IPS-18a (cell line): ENCODE data around the gene ARRB1.

Experiments used
- H3K27ac ChIP-seq: one replicate; pipeline ENCODE4 v1.5.1; 2013; ENCODE audit warnings: low read length
- H3K27me3 ChIP-seq: one replicate; pipeline ENCODE4 v1.6.1; 2013; ENCODE audit warnings: mild to moderate bottlenecking, low read length; ENCODE audit not compliant: control insufficient read depth, insufficient read depth
- H3K36me3 ChIP-seq: one replicate; pipeline ENCODE4 v1.6.1; 2013; ENCODE audit warnings: low read depth, low read length; ENCODE audit not compliant: control insufficient read depth
- H3K4me1 ChIP-seq: one replicate; pipeline ENCODE4 v1.6.1; 2013; ENCODE audit warnings: low read depth, low read length; ENCODE audit not compliant: control insufficient read depth
- H3K4me3 ChIP-seq: one replicate; pipeline ENCODE4 v1.5.1; 2013; ENCODE audit warnings: low read length
- H3K9ac ChIP-seq: one replicate; pipeline ENCODE4 v1.6.1; 2013; ENCODE audit warnings: mild to moderate bottlenecking, low read length, moderate library complexity
- H3K9me3 ChIP-seq: one replicate; pipeline ENCODE4 v1.6.1; 2013; ENCODE audit warnings: low read depth, low read length; ENCODE audit not compliant: control insufficient read depth

The ARRB1 gene

DNA sequence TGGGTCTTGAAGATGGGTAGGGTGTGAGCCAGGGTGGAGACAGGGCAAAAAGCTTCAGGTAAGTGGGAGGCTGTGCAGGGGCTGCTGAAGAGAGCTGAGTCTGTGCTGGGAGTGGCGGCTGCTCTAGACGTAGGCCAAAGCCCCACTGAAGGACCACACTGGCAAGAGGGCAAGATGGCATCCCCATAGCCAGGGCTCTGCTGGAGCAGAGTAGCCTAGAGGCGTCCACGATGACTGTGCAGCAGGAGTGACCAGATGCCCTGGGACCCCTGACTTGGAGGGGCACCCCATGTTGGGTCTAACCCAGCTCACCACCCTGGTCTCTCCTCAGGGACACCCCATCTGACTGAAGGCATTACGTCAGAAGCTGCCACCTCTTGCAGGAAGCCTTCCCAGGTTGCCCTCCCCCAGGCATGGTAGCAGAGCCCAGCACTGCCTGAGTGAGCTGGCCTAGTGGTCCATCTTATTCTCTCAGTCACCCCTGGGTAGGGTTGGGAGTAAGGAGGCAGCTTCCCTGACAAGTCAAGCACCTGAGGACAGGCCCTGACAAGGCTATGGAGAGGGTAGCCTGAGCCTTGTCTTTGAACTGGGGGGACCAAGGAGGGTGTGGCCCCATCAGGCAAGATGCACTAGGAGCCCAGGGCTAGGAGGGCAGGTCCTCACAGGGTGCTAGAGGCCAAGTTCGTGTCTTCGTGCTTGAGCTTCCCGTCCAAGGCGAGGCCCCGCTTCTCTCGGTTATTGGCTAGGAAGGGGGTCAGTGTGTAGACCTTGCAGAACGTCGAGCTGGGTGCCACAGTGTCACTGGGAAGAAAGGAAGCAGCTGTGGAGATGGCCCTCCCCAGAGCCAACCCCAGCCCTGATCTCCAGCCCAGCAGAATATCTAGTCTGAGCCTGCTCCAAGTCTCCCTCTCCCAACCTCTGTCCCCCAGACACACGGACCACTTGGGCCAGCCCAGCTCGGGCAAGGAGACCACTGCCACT is 77.8 kb downstream of the ARRB1 start:
- Histone ChIP-seq H3K9ac (no peak overlapping the region), H3K4me1 (peaks cover 10% of the 10 kb centered on the region), H3K9me3 (no peaks in the 10 kb centered on the region), H3K36me3 (no peaks in the 10 kb centered on the region), H3K27ac (no peak overlapping the region), H3K27me3 (no peaks in the 10 kb centered on the region), H3K4me3 (no peak overlapping the region)

DNA sequence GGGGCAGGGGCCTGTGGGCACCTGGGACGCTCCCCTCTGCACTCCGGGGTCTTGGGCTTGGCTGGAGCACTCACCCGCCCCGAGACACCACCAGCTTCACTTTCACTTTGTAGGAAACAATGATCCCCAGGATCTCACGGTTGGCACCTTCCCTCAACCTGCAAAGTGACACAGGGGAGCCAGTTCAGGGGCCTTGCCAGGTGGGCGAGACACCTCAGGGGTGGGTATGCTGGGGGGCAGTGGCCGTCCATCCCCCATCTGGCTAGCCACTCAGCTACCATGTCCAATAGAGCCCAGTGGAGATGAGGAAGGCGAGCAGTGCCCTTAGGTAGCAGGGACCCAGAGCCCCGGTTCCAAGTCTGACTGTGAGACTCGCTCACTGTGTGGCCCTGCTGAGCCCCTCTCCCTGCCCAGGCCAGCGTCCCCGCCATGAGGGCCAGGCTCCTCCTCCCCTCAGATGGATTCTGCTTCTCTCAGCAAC is 78.6 kb downstream of the ARRB1 start:
- H3K4me3 ChIP-seq = no peak overlapping the region
- no peaks in the 10 kb centered on the region for H3K36me3 ChIP-seq

DNA sequence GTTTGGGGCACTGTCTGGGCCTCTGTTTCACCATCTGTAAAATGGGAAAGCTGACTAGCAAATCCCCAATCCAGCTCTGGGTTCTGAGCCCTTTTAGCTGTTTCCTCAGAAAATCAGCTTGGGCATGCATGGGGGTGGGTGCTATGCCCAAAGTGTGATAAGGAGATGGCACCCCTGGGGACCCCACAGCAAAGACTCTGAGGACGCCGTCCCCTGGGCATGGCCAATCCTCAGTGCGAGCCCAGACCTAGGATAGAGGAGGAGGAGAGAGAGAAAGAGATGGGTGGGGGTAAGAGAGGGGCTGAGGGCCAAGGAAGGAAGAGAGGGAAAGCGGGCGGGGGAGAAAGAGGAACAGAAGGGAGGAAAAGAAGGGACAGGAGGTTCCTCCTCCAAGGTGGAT is 79.1 kb downstream of the ARRB1 start:
- Histone ChIP-seq H3K36me3 (no peaks in the 10 kb centered on the region), H3K9ac (no peak overlapping the region), H3K4me1 (peaks cover 10% of the 10 kb centered on the region)

More for the DNA sequence above, 78.6 kb downstream of the ARRB1 start:
- Histone ChIP-seq H3K27me3 (no peaks in the 10 kb centered on the region), H3K9me3 (no peaks in the 10 kb centered on the region), H3K27ac (no peak overlapping the region), H3K4me1 (peaks cover 10% of the 10 kb centered on the region), H3K9ac (no peak overlapping the region)

DNA sequence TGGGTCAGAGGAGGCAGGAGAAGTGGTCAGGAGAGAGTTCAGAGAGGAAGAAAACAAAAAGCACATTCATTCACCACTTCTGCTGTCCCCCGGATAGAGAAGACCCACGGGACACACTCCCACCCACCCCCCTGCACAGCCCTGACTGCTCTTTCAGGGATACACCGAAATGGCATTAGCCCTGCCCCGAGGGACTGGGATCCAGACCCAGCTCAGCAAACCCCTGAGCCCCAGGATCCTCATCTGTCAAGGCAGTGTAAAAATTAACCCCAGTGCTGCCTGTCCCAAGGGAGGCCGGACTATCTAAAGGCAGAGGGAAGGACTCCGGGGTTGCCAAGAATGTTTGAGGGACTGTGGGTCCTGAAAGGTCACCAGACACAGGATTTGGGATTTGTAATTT is 79.7 kb downstream of the ARRB1 start:
- Histone ChIP-seq H3K4me3 (no peak overlapping the region), H3K9ac (no peak overlapping the region)

More for the DNA sequence above, 79.1 kb downstream of the ARRB1 start:
- Histone ChIP-seq H3K9me3 (no peaks in the 10 kb centered on the region), H3K27ac (no peak overlapping the region), H3K4me3 (no peak overlapping the region), H3K27me3 (no peaks in the 10 kb centered on the region)

DNA sequence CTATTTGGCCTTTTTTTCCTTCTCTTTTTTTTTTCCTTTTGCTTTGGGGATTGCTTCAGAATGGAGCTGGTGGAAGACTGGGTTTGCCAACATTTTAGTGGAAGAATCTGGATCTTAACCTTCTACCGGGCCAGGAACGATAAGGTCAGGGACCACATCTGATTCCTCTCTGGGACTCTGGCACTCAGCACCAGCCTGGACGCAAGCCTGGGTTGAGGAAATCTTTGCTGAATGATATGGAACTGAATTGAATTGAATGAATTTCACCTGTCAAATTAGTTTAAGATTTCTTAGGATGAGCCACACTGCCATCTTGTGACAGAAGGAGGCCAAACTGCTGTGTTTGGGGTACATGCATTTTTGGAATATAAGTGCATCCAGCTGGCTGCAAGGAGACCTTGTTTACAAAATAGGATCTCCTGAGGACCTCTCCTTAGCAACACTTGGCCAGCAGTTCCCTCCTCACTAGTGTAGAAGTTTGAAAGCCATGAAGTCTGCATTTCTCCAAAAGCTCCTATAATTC is 80.5 kb downstream of the ARRB1 start:
- H3K27me3 ChIP-seq = no peaks in the 10 kb centered on the region
- H3K36me3 ChIP-seq = no peaks in the 10 kb centered on the region
- H3K9me3 ChIP-seq = no peaks in the 10 kb centered on the region
- H3K4me1 ChIP-seq = peaks cover 7% of the 10 kb centered on the region
- no peak overlapping the region for H3K9ac ChIP-seq
- no peak overlapping the region for H3K4me3 ChIP-seq
- H3K27ac ChIP-seq = no peak overlapping the region

More for the DNA sequence above, 79.7 kb downstream of the ARRB1 start:
- H3K27me3 ChIP-seq = no peaks in the 10 kb centered on the region
- no peaks in the 10 kb centered on the region for H3K9me3 ChIP-seq
- no peak overlapping the region for H3K27ac ChIP-seq
- peaks cover 10% of the 10 kb centered on the region for H3K4me1 ChIP-seq
- no peaks in the 10 kb centered on the region for H3K36me3 ChIP-seq

DNA sequence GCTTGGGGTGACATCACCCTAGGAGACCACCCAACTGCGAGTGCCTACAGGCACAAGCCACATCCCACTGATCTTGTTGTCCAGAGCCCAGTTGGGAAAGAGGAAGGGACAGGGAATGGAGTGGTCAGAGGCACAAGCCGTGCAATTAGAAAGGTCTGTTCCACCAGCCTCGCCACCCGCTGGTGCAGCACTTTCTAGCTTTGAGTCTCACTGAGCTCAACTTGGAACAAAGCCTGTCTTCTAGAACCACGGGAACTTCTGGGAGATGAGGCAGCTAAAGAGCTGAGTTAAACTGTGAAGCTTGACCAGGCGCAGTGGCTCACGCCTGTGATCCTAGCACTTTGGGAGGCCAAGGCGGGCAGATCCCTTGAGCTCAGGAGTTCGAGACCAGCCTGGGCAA is 81.6 kb downstream of the ARRB1 start:
- Histone ChIP-seq H3K27ac (no peak overlapping the region), H3K9me3 (no peaks in the 10 kb centered on the region), H3K36me3 (no peaks in the 10 kb centered on the region)

DNA sequence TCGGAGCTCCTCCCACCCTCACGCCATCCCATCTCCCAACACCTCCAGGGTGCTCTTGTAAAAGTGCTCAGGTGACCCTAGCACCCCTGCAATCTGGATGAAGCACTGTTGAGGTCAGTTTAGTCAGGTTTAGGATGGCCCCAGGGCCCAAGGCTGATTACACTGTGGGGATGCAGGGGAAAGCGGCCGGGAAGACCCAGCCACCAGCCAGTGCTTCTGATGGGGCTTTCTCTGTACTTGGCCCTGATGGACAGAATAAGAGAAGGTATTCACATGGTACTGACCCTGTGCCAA is 82.1 kb downstream of the ARRB1 start:
- no peak overlapping the region for H3K4me3 ChIP-seq
- H3K27me3 ChIP-seq = no peaks in the 10 kb centered on the region
- no peak overlapping the region for H3K9ac ChIP-seq
- no peaks in the 10 kb centered on the region for H3K4me1 ChIP-seq
- H3K27ac ChIP-seq = no peak overlapping the region
- no peaks in the 10 kb centered on the region for H3K36me3 ChIP-seq
- H3K9me3 ChIP-seq = no peaks in the 10 kb centered on the region

More for the DNA sequence above, 81.6 kb downstream of the ARRB1 start:
- H3K27me3 ChIP-seq = no peaks in the 10 kb centered on the region
- H3K4me1 ChIP-seq = no peaks in the 10 kb centered on the region
- H3K9ac ChIP-seq = no peak overlapping the region
- H3K4me3 ChIP-seq = no peak overlapping the region

DNA sequence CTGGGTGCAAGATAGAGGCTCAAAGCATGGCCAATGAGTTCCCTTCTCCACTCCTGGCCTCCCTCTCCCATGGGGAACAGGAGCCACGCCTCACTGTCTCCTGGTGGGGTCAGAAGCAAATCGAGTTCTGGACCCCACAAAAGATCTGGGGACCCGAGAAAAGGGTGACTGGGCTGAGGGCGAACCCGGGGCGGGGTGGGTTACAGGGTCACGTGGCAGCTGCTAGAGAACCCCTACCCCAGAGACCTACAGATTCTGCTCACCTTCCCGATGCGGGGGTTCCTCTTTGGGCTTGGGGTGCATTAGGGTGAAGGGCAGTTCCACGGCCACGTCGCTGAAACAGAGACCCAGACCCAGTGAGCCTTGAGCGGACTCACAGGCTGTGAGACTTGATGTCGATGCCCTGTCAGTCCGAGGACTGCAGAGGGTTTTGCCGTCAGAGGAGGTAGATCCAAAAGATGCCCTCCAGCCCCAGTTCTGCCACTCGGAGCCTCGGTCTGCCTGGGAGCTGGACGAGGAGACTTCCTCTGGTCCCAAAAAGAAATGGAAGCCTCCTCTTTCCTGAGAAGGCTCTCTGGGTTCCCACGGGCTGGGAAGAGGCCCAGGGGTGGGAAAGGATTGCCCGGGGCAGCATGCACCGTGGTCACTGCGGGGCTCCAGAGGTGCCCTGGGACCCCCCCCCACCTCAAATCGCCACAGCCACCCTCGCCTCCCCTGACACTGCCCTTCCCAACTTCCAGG is 82.7 kb downstream of the ARRB1 start:
- Histone ChIP-seq H3K9me3 (no peaks in the 10 kb centered on the region), H3K27ac (no peak overlapping the region), H3K4me1 (no peaks in the 10 kb centered on the region), H3K27me3 (no peaks in the 10 kb centered on the region), H3K36me3 (no peaks in the 10 kb centered on the region), H3K4me3 (no peak overlapping the region), H3K9ac (no peak overlapping the region)

DNA sequence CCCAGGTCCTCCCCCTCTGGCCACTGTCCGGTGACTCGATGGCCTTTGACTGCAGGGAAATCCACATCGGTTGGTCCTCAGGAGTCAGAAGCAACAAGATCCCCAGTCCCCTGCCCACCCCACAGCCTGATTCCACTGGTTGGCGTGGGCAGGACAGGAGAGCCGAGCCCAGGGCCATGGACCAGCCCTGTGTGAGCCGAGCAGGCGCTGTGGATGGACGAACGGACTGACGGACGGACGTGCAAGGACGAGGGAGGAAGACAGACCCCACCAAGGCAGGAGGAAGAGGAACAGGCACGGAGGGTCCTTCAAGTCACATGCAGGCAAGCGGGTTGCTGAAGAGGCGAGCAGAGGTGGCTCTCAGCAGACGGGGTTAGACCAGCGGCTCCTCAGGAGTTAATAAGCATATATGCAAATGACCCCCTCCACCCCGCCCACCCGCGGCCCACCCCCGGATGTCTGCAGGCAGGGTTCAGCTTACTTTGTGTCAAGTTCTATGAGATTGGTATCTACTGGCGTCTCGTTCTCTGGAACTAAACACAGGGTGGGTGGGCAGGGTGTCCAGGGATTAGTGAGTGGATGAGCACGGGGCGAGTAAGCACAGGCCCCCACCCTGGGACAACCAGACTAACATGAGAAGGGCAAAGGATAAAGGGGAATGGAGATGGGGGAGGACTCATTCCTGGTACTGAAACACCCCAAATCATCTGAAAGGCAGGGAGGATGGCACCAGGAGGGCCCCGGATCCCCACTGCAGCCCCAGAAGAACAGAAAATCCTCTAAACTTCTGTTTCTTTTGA is 84.1 kb downstream of the ARRB1 start:
- Histone ChIP-seq H3K4me3 (no peak overlapping the region), H3K27ac (no peak overlapping the region), H3K4me1 (no peaks in the 10 kb centered on the region), H3K27me3 (no peaks in the 10 kb centered on the region), H3K9me3 (no peaks in the 10 kb centered on the region), H3K9ac (no peak overlapping the region), H3K36me3 (no peaks in the 10 kb centered on the region)

DNA sequence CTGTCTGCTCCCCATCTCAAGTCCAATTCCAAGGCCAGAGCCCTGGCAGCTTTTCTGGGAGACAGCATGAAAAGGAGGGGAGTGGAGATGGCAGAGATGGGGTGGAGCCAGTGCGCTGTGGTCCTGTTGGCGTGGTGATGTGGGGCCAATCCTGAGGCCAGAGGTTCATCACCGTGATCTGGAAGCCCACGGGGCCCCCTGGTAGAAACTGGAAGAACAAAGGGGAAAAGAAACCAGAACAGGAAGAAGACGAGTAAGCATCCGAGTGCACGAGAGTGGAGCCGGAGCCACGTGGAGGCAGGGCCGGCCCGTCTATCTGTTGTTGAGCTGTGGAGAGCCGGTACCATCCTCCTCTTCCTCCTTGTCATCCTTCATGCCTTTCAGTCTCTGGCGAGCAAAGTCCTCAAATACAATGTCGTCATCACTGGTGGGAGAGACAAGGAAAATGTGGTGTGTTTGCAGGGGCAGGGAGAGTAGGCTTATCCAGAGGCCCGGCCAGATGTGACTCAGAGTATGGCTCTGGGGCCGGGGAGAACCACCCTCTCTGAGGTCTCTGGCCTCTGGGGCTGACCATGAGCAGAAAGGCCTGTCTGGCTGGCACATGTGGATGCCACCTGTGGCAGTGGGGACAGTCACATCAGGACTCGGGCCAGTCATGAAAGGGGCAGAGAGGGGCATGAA is 85.5 kb downstream of the ARRB1 start:
- H3K9ac ChIP-seq = no peak overlapping the region
- H3K4me1 ChIP-seq = no peaks in the 10 kb centered on the region
- no peaks in the 10 kb centered on the region for H3K27me3 ChIP-seq
- no peaks in the 10 kb centered on the region for H3K36me3 ChIP-seq
- no peaks in the 10 kb centered on the region for H3K9me3 ChIP-seq
- no peak overlapping the region for H3K4me3 ChIP-seq
- H3K27ac ChIP-seq = no peak overlapping the region
